PC-9 (cell line): Measurements from ENCODE around the gene SENP3. TPM values are rescaled to one million over a fixed set of nuclear protein-coding genes. Genes with fewer than 3 reads are reported as not detected.

Source experiments
- BruUV-seq: library from RNA; stranded (reverse); fragments of 400-500 nt; replicated peaks from 2 replicates; lab custom pipeline; 2021; lab: Mats Ljungman, UMichigan
- CTCF ChIA-PET: fragments of 300-600 bp; sonication (Branson Sonifier 250); formaldehyde crosslinking; loops from one replicate; lab custom pipeline; 2022; ENCODE audit warnings: antibody characterized with exemption; lab: Charles Lee
- POLR2A ChIA-PET: fragments of 300-600 bp; sonication (Branson Sonifier 250); formaldehyde crosslinking; loops from one replicate; lab custom pipeline; 2022; ENCODE audit warnings: antibody characterized with exemption; ENCODE audit not compliant: unreplicated experiment; lab: Charles Lee
- DNase-seq, 2 experiments: peaks; one replicate each; pipeline versions ENCODE4 v3.0.0 to v3.0.0-alpha.2; 2015 to 2022; ENCODE audit warnings: mixed read lengths in 1 of 2
- H2AFZ ChIP-seq: fragments of 200-600 bp; sonication (generic); 2 replicates; pipeline ENCODE4 v1.8.1; 2017; ENCODE audit warnings: antibody characterized with exemption
- H3F3A ChIP-seq: fragments of 200-600 bp; sonication (generic); 2 replicates; pipeline ENCODE4 v1.8.1; 2017; ENCODE audit warnings: antibody characterized with exemption, mild to moderate bottlenecking, low read depth; ENCODE audit not compliant: insufficient read depth
- H3K27ac ChIP-seq: fragments of 200-600 bp; sonication (generic); 2 replicates; pipeline ENCODE4 v1.6.1; 2016; ENCODE audit warnings: mixed run types
- H3K27me3 ChIP-seq: fragments of 200-600 bp; sonication (generic); 2 replicates; pipeline ENCODE4 v1.6.1; 2016; ENCODE audit warnings: low read depth, mixed run types; ENCODE audit not compliant: insufficient read depth
- H3K36me3 ChIP-seq: fragments of 200-600 bp; sonication (generic); 2 replicates; pipeline ENCODE4 v1.6.1; 2016; ENCODE audit warnings: low read depth, mixed run types
- H3K4me1 ChIP-seq: fragments of 200-600 bp; sonication (generic); replicated peaks from 2 replicates; pipeline ENCODE4 v1.6.1; 2016; ENCODE audit warnings: mixed run types; ENCODE audit not compliant: insufficient read depth
- H3K4me2 ChIP-seq: fragments of 200-600 bp; sonication (generic); 2 replicates; pipeline ENCODE4 v1.6.1; 2017; ENCODE audit warnings: mixed run types
- H3K4me3 ChIP-seq: fragments of 200-600 bp; sonication (generic); 2 replicates; pipeline ENCODE4 v1.6.1; 2016; ENCODE audit warnings: mixed run types
- H3K79me2 ChIP-seq: fragments of 200-600 bp; sonication (generic); 2 replicates; pipeline ENCODE4 v1.6.1; 2017; ENCODE audit warnings: low read depth, mixed run types
- H3K9me2 ChIP-seq: fragments of 200-600 bp; sonication (generic); 2 replicates; pipeline ENCODE4 v1.8.1; 2017; ENCODE audit warnings: mild to moderate bottlenecking; ENCODE audit not compliant: insufficient read depth
- H3K9me3 ChIP-seq: fragments of 200-600 bp; sonication (generic); 2 replicates; pipeline ENCODE4 v1.8.1; 2016; ENCODE audit warnings: low read depth; ENCODE audit not compliant: insufficient read depth
- H4K20me1 ChIP-seq: fragments of 200-600 bp; sonication (generic); 2 replicates; pipeline ENCODE4 v1.8.1; 2017; ENCODE audit not compliant: insufficient read depth
- CTCF ChIP-seq: fragments of 200-600 bp; sonication (generic); conservative IDR thresholded peaks from 2 replicates; pipeline ENCODE4 v1.6.1; 2017; ENCODE audit warnings: mixed run types, antibody characterized with exemption, mild to moderate bottlenecking, moderate library complexity
- EZH2 ChIP-seq: fragments of 200-600 bp; sonication (generic); IDR thresholded peaks from 2 replicates; pipeline ENCODE4 v1.8.0; 2017; ENCODE audit warnings: antibody characterized with exemption, low read depth
- intact Hi-C: fragments of 100-400 bp; cut with micrococcal nuclease; formaldehyde crosslinking; loops from one replicate; pipeline ENCODE4 v1.10.0; 2022; ENCODE audit not compliant: unreplicated experiment
- total RNA-seq: library from RNA; stranded (reverse); gene quantifications from 2 replicates; pipeline ENCODE4 v1.2.3, GENCODE V29; 2021

SENP3 gene
- total RNA-seq, 1 experiment from 2014 or later = 72.4 TPM

DNA sequence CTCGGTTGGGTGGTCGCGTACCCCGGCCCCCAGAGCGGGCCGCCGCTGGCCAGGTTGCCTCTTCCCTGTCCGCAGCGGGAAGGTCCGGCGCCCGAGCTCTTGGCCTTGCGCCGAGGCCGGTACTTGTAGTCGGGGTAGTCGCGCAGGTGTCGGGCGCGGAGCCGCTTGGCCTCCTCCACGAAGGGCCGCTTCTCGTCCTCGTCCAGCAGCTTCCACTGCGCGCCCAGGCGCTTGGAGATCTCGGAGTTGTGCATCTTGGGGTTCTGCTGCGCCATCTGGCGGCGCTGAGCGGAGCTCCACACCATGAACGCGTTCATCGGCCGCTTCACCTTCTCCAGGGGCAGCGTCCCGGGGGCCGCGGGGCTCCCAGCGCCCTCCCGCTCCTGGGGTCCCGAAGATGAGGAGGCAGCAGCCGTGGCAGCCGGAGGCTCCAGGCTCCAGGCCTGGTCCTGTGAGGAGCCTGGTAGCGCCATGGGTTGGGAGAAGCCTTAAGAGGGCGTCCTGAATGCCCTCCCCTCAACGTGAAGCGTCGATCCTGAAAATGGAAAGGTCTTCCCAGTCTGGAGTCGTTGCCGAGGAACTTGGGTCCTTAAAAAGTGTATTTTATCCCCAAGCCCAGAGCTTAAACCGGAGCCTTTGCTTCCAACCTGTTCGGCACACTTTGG is 27.6 kb downstream of the SENP3 start:
- peaks cover 52% of the 10 kb centered on the region for H3F3A ChIP-seq
- H3K4me3 ChIP-seq = peak overlapping the region; percentile 83
- no peaks in the 10 kb centered on the region for H3K9me3 ChIP-seq
- H2AFZ ChIP-seq = peak overlapping the region; percentile 60; the same call in 1 of the 2 replicates
- BruUV-seq = TSS peak; percentile 74
- TF ChIP-seq CTCF (peak; percentile 83), EZH2 (no peak)
- intact Hi-C loops = loop anchor here (1.0 to 10.0 kb wide), 7 partner anchors 28 to 545 kb away; partner anchors contain the start of genes CHD3, CYB5D1, KCTD11 and NAA38
- peaks cover 43% of the 10 kb centered on the region for H3K79me2 ChIP-seq
- POLR2A ChIA-PET = interaction anchor here (0.5 to 1.5 kb wide), 10 partner anchors 10 to 794 kb away, joined by 3 to 22 read pairs (median 6); partner anchors contain the start of genes CD68, CHRNB1, CTDNEP1 and FXR2
- CTCF ChIA-PET = interaction anchor here (0.5 to 1.4 kb wide), 13 partner anchors 11 to 450 kb away, joined by 3 to 13 read pairs (median 4); partner anchors contain the start of genes CD68, CHRNB1, TMEM256 and TP53
- no peaks in the 10 kb centered on the region; the same call in 1 of the 2 replicates for H4K20me1 ChIP-seq
- no peaks in the 10 kb centered on the region for H3K9me2 ChIP-seq
- H3K27ac ChIP-seq = peak overlapping the region; percentile 97
- no peaks in the 10 kb centered on the region for H3K27me3 ChIP-seq
- no peaks in the 10 kb centered on the region for H3K36me3 ChIP-seq
- peak; percentile 72 to 88 for DNase-seq
- peak overlapping the region; percentile 91 for H3K4me2 ChIP-seq
- peaks cover 39% of the 10 kb centered on the region for H3K4me1 ChIP-seq

DNA sequence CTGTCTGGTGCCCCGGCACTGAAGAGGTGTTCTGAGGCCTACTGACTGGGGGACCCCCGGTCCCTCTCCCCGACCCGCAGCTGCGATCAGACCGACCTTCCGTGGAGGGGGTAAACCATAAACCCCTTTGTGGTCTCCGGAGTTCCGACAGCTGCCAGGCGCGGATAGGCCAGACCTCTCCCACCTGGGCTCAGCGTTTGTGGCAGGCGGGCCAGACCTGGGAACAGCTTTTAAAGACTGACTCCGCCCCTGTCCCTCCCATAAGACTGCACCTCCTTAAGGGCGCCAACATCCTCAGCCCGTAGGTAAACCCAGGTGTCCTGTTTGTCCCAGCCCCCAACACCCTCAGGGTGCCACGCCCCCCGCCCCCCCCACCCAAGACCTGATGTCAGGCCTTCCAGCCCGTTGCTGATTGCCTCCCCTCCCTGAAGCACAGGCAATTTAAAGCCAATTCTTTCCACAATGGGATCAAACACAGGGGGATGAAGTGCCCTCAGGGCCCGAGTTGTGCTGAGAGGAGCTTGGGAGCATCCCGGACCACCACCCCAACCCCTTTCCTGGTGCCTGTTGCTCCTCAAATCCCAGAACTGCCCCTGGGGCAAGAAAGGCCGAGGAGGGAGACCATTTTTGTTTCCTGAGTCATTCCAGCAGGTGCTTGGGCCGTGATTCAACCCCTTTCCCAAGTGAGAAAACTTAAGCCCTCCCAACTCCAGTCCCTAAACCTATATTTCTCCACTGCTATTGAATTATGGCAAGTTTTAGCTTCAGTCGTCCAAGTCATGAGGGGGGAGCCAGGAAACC is 28.4 kb downstream of the SENP3 start, which contains the start of gene SOX15:
SOX15 (minus strand) TSS at position 204 of the 801 bp plus-strand sequence. CDS start 418 bp downstream, outside the sequence.
- H3K27me3 ChIP-seq = no peaks in the 10 kb centered on the region
- H3K9me2 ChIP-seq = no peaks in the 10 kb centered on the region
- no peaks in the 10 kb centered on the region for H3K36me3 ChIP-seq
- peak within 1 kb of the TSS; percentile 91 for H3K4me2 ChIP-seq
- peaks cover 40% of the 10 kb centered on the region for H3K79me2 ChIP-seq
- H3K4me1 ChIP-seq = peaks cover 39% of the 10 kb centered on the region
- peak; percentile 83 to 88 for DNase-seq
- BruUV-seq = no TSS peak
- peaks cover 55% of the 10 kb centered on the region for H3F3A ChIP-seq
- ChIA-PET POLR2A (interaction anchor here (0.5 to 1.4 kb wide), 9 partner anchors 11 to 793 kb away, joined by 3 to 18 read pairs (median 5); partner anchors contain the start of genes CD68, CHRNB1, FXR2 and SAT2), CTCF (interaction anchor here (0.6 to 1.4 kb wide), 14 partner anchors 11 to 450 kb away, joined by 3 to 13 read pairs (median 4); partner anchors contain the start of genes CD68, TMEM256, TP53 and WRAP53)
- H3K4me3 ChIP-seq = peak within 1 kb of the TSS; percentile 83
- H3K27ac ChIP-seq = peak within 1 kb of the TSS; percentile 97
- no peak for TF ChIP-seq EZH2
- no peak for TF ChIP-seq CTCF
- no peaks in the 10 kb centered on the region; the same call in 1 of the 2 replicates for H4K20me1 ChIP-seq
- H2AFZ ChIP-seq = peak within 1 kb of the TSS; percentile 60; the same call in 1 of the 2 replicates
- H3K9me3 ChIP-seq = no peaks in the 10 kb centered on the region
- intact Hi-C loops = loop anchor here (1.0 to 10.0 kb wide), 9 partner anchors 25 to 545 kb away; partner anchors contain the start of genes CHD3, CYB5D1, KCTD11 and NAA38
